Adrenal gland (tissue), 5 donors: ENCODE results near the gene IFITM1.

Experiments
- CTCF ChIP-seq, 6 experiments: fragments of 450-650 bp in 4 of 6; fragments of 200-600 bp in 2 of 6; sonication (generic) in 1 of 6; IDR thresholded peaks; 1 replicate in 5 of 6; 2 replicates in 1 of 6; pipeline versions ENCODE4 v1.5.1 to v1.8.0; 2016 to 2021; ENCODE audit warnings: antibody characterized with exemption in 6 of 6, mild to moderate bottlenecking in 2 of 6, moderate library complexity in 1 of 6
- POLR2A ChIP-seq, 2 donors: fragments of 450-650 bp; IDR thresholded peaks; one replicate each; pipeline ENCODE4 v1.6.1; 2017; ENCODE audit warnings: antibody characterized with exemption in 2 of 2, mild to moderate bottlenecking in 2 of 2, moderate library complexity in 1 of 2
- donor health status: DM: no; HTN: no; CAD: no.

GRCh38 chr11:283405-284104 is 30.3 kb upstream of the IFITM1 start:
- TF ChIP-seq POLR2A (IDR thresholded peaks at IDR 0.05) (no peak), CTCF (IDR thresholded peaks at IDR 0.05) (no peak)
